Smooth muscle cell (in vitro differentiated cells): ENCODE results near the gene BLTP2. TPM values are rescaled to one million over a fixed set of nuclear protein-coding genes. Genes with fewer than 3 reads are reported as not detected.

Experiments used
- DNase-seq: peaks from one replicate; lab custom pipeline; 2025; ENCODE audit not compliant: unreplicated experiment; lab: John Stamatoyannopoulos, UW
- H2AFZ ChIP-seq: fragments of 200-600 bp; sonication (generic); 2 replicates; pipeline ENCODE4 v1.6.0; 2016; ENCODE audit warnings: antibody characterized with exemption, low read depth, mild to moderate bottlenecking
- H3F3A ChIP-seq: fragments of 200-600 bp; sonication (generic); 2 replicates; pipeline ENCODE4 v1.6.0; 2017; ENCODE audit warnings: antibody characterized with exemption, low read depth
- H3K27ac ChIP-seq: fragments of 200-600 bp; sonication (generic); 2 replicates; pipeline ENCODE4 v1.5.1; 2016; ENCODE audit warnings: low read depth, mild to moderate bottlenecking
- H3K27me3 ChIP-seq: fragments of 200-600 bp; sonication (generic); 2 replicates; pipeline ENCODE4 v1.6.1; 2016; ENCODE audit warnings: low read depth, mild to moderate bottlenecking
- H3K36me3 ChIP-seq: fragments of 200-600 bp; sonication (generic); 2 replicates; pipeline ENCODE4 v1.5.1; 2016; ENCODE audit warnings: low read depth
- H3K4me1 ChIP-seq: fragments of 200-600 bp; sonication (generic); 2 replicates; pipeline ENCODE4 v1.5.1; 2016; ENCODE audit warnings: low read depth
- H3K4me2 ChIP-seq: fragments of 200-600 bp; sonication (generic); 2 replicates; pipeline ENCODE4 v1.6.0; 2016; ENCODE audit warnings: mild to moderate bottlenecking
- H3K4me3 ChIP-seq: fragments of 200-600 bp; sonication (generic); 2 replicates; pipeline ENCODE4 v1.5.1; 2016; ENCODE audit warnings: mild to moderate bottlenecking
- H3K79me2 ChIP-seq: fragments of 200-600 bp; sonication (generic); 2 replicates; pipeline ENCODE4 v1.6.0; 2016; ENCODE audit warnings: low read depth, mild to moderate bottlenecking
- H3K9ac ChIP-seq: fragments of 200-600 bp; sonication (generic); 2 replicates; pipeline ENCODE4 v1.6.0; 2016; ENCODE audit warnings: low read depth
- H3K9me3 ChIP-seq: fragments of 200-600 bp; sonication (generic); replicated peaks from 2 replicates; pipeline ENCODE4 v1.5.1; 2016; ENCODE audit warnings: low read depth
- H4K20me1 ChIP-seq: fragments of 200-600 bp; sonication (generic); 2 replicates; pipeline ENCODE4 v1.6.0; 2016; ENCODE audit warnings: low read depth
- CTCF ChIP-seq: fragments of 200-600 bp; sonication (generic); IDR thresholded peaks from 2 replicates; pipeline ENCODE4 v1.5.1; 2017; ENCODE audit warnings: borderline replicate concordance, mild to moderate bottlenecking, antibody characterized with exemption; ENCODE audit not compliant: insufficient read depth, poor library complexity, severe bottlenecking
- WGBS: methylation state at CpG from one replicate; pipeline ENCODE4 v1.1.7; 2016; ENCODE audit warnings: low lambda C conversion rate; 5-methylcytosine and 5-hydroxymethylcytosine counted together
- polyA plus RNA-seq: library from polyadenylated mRNA; unstranded; fragments of >200 nt; fragmentation: Nextera tagmentation; extraction: Ambion mirVana; gene quantifications from 2 replicates; pipeline ENCODE4 v1.2.1, GENCODE V29; 2016
- total RNA-seq: library from RNA; depleted of rRNA; stranded (reverse); fragments of >200 nt; gene quantifications from 2 replicates; pipeline ENCODE4 v1.2.3, GENCODE V29; 2014

The BLTP2 gene
- total and polyA plus RNA-seq, 2 experiments from 2014 or later, result 37.1 to 63.5 TPM

- Histone ChIP-seq H3K4me2 (no peak overlapping the region), H3F3A (no peaks in the 10 kb centered on the region), H3K27me3 (no peaks in the 10 kb centered on the region), H3K79me2 (no peaks in the 10 kb centered on the region), H3K27ac (no peak overlapping the region), H3K9me3 (no peaks in the 10 kb centered on the region), H3K4me1 (no peaks in the 10 kb centered on the region), H3K4me3 (no peak overlapping the region), H4K20me1 (no peaks in the 10 kb centered on the region), H2AFZ (no peak overlapping the region), H3K36me3 (peaks cover 33% of the 10 kb centered on the region), H3K9ac (no peak overlapping the region)
- no peak for DNase-seq
- TF ChIP-seq CTCF, result no peak
- 95% methylated on average over 4 of the region's 4 CpGs for WGBS
Measured at GRCh38 chr17:28615260-28615940, 29.6 kb downstream of the BLTP2 start.

GRCh38 chr17:28613931-28614381 is 31.0 kb downstream of the BLTP2 start, which contains the start of gene RSKR:
RSKR (minus strand) TSS chr17:28614185; CDS start chr17:28614161, 24 bp downstream.
- Histone ChIP-seq H3K4me2 (no peak within 1 kb of the TSS), H3K4me1 (no peaks in the 10 kb centered on the region), H3K36me3 (peaks cover 19% of the 10 kb centered on the region), H3K79me2 (no peaks in the 10 kb centered on the region), H3F3A (no peaks in the 10 kb centered on the region), H3K9ac (no peak within 1 kb of the TSS), H4K20me1 (no peaks in the 10 kb centered on the region), H2AFZ (no peak within 1 kb of the TSS), H3K27ac (no peak within 1 kb of the TSS), H3K9me3 (no peaks in the 10 kb centered on the region), H3K4me3 (no peak within 1 kb of the TSS), H3K27me3 (no peaks in the 10 kb centered on the region)
- DNase-seq, result no peak
- no peak for TF ChIP-seq CTCF
- WGBS, result 95% methylated on average over 5 of the region's 5 CpGs

GRCh38 chr17:28612936-28613872 is 31.8 kb downstream of the BLTP2 start:
- H3K79me2 ChIP-seq, result no peaks in the 10 kb centered on the region
- peaks cover 13% of the 10 kb centered on the region for H3K36me3 ChIP-seq
- H3K9me3 ChIP-seq, result no peaks in the 10 kb centered on the region
- no peak overlapping the region for H3K4me3 ChIP-seq
- no peaks in the 10 kb centered on the region for H3K4me1 ChIP-seq
- H3K27ac ChIP-seq, result no peak overlapping the region
- H3K9ac ChIP-seq, result no peak overlapping the region
- no peaks in the 10 kb centered on the region for H3K27me3 ChIP-seq
- no peak overlapping the region for H3K4me2 ChIP-seq
- no peak overlapping the region for H2AFZ ChIP-seq
- 91% methylated on average over 6 of the region's 6 CpGs for WGBS
- no peaks in the 10 kb centered on the region for H4K20me1 ChIP-seq
- no peak for DNase-seq
- H3F3A ChIP-seq, result no peaks in the 10 kb centered on the region
- TF ChIP-seq CTCF, result peak; percentile 56
